SH-SY5Y (cell line): ENCODE results near the gene TNS1.

ENCODE experiments used
- GATA2 ChIP-seq: IDR thresholded peaks from 2 replicates; pipeline ENCODE4 v1.6.1; 2011; ENCODE audit warnings: mild to moderate bottlenecking, low read depth, low read length
- GATA3 ChIP-seq: IDR thresholded peaks from 2 replicates; pipeline ENCODE4 v1.6.1; 2011; ENCODE audit warnings: low read depth, mild to moderate bottlenecking, low read length, moderate library complexity

GRCh38 chr2:217900780-217901360 is 101.9 kb downstream of the TNS1 start:
- TF ChIP-seq GATA2, result no peak
- no peak for TF ChIP-seq GATA3
